Fibroblast of the aortic adventitia (primary cell): ENCODE data around the gene CRELD1. TPM values are rescaled to one million over a fixed set of nuclear protein-coding genes. Genes with fewer than 3 reads are reported as not detected.

ENCODE experiments used
- DNase-seq: peaks from one replicate; pipeline ENCODE4 v3.0.0-alpha.2; 2010; ENCODE audit warnings: low read depth
- H3K4me3 ChIP-seq: 2 replicates; pipeline ENCODE4 v1.5.1; 2011; ENCODE audit warnings: low read depth, mild to moderate bottlenecking, control low read depth, low read length, moderate library complexity
- CTCF ChIP-seq: IDR thresholded peaks from 2 replicates; pipeline ENCODE4 v1.5.1; 2011; ENCODE audit warnings: mild to moderate bottlenecking, low read length, control low read depth, inconsistent platforms; ENCODE audit not compliant: insufficient read depth
- total RNA-seq: library from RNA; depleted of rRNA; stranded (reverse); fragments of >200 nt; gene quantifications from 2 replicates; pipeline ENCODE4 v1.2.3, GENCODE V29; 2012; ENCODE audit warnings: low replicate concordance

CRELD1 gene
- total RNA-seq, 1 donor = 7.2 TPM

GRCh38 chr3:9908286-9908685, 25.3 kb upstream of the CRELD1 start:
- no peak for TF ChIP-seq CTCF
- H3K4me3 ChIP-seq = no peak overlapping the region
- no peak for DNase-seq

- TF ChIP-seq CTCF = no peak
- no peak for DNase-seq
- H3K4me3 ChIP-seq = no peak overlapping the region
Measured at GRCh38 chr3:9909221-9910013, 24.2 kb upstream of the CRELD1 start.

- no peak for DNase-seq
- H3K4me3 ChIP-seq = no peak overlapping the region
- TF ChIP-seq CTCF = no peak
Measured at GRCh38 chr3:9911863-9912262, 21.8 kb upstream of the CRELD1 start.

- no peak overlapping the region for H3K4me3 ChIP-seq
- DNase-seq = peak; percentile 85
Measured at GRCh38 chr3:9912294-9912935, 21.2 kb upstream of the CRELD1 start.

GRCh38 chr3:9913601-9914000, 20.0 kb upstream of the CRELD1 start:
- H3K4me3 ChIP-seq = no peak overlapping the region
- no peak for TF ChIP-seq CTCF
- no peak for DNase-seq

More at GRCh38 chr3:9912294-9912935, 21.2 kb upstream of the CRELD1 start:
- TF ChIP-seq CTCF = no peak

- H3K4me3 ChIP-seq = no peak overlapping the region
- TF ChIP-seq CTCF = no peak
- DNase-seq = no peak
Measured at GRCh38 chr3:9914011-9914410, 19.6 kb upstream of the CRELD1 start.
